ENCODE results near the gene LCLAT1.

Gene LCLAT1

DNA sequence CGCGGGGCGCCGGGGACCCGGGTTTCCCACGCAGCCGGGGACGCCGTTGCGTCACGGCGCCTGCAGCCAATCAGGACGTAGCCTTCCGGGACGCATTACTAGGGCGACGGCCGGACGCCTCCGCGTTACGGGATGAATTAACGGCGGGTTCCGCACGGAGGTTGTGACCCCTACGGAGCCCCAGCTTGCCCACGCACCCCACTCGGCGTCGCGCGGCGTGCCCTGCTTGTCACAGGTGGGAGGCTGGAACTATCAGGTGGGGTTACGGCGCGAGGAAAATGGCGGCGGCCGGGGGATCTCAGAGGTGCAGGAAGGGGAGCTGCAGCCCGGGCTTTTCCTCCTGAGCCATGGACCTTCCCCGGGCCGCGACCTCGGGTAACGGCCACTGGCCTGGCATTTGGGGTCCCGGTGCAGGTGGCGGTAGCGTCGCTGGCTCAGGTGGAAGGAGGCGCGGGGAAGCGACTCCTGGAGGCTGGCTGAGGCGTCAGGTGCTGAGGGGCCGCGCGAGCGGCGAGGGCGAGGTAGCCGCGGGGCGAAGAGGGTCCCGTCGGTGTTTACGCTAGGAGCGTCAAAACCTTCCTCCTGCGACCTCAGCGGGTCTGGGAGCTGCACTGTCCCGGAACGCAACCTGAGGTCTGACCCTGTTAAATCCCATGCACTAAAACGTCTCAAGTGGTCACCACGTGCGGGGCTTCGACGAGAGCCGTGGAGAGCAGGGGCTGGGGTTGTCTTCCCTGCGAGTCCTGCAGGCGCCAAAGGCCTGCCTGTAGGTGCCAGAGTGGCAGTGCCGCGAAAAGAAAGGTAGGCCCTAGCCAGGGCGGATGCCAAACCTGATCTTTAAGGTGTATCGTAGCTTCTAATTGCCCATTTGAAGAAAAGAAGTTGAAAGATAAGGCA, at the start of gene LCLAT1:
Gene LCLAT1 (plus strand): TSS at position 98 of the 897 bp plus-strand sequence. CDS start 78,345 bp downstream, outside the sequence.
- peak; percentile 90 for DNase-seq

DNA sequence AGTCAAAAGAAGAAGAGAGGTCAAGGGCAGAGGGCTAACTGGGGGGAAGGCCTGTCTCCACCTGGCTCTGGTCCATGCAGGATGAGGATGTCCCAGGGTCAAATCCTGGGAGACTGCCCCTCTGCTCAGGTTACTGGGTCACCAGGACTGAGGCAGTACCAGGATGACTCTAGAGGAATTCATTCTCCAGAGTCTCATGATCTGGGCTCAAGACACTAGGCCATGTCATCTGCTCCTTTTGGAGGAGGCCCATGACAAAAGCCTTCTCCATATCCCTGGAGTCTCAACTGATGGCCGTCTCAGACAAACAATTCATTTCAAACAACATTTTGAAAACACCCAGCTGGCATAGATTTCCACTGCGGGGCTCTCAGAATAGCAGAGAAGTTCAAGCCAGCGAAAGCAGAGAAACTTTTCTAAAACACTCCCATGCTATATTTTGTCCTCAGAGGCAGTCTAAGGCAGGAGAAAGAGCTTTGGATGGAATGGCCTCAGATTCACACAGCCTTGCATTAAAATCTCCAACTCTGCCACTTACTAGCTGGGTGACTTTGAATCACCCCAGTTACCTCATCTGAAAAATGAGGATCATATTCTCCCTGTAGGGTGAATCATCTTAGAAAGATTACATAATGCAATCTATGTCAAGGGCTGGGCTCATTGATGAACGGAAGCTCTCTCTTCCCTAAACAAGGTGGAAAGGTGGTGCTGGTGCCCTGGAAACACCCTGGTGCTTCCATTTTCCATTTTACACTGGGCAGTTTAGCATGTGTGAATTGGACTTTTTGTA, 48.8 kb upstream of the LCLAT1 start:
- no peak for DNase-seq

DNA sequence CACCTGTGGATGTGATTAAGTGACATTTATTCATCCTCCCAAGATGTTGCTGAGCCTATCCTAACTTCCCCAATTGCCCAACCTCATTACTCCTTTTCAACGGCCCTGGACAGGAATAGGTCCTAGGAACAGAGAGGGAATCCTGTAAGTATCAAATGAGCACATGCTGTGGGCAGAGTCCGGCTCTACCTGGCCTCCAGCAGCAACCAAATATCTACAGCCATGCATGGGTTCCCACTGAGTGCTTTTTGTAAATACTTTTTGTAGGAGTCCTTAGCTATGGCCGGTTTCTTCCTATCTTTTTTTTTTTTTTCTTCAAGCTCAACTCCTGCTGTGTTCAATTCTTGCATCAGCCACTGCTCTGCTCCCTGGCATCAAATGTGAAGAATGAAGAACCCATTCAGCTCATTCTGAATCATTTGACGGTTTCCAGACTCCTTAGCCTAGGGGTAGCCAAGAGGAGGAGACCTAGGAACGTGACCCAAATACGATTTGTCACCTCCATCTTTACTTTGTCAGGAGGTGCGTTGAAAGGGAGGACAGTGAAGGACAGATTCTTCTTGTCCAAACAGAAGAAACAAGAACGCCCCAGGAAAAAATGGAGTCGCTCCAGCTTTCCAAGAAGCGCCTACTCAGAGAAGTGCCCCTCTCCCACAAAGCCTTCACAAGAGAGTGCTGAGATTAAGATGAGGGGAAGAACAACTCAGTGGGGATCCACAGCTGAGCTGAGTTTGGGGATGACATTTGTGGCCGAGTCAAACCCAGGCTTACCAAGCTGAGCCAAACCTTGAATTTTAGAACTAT, 46.7 kb upstream of the LCLAT1 start:
- DNase-seq: no peak

DNA sequence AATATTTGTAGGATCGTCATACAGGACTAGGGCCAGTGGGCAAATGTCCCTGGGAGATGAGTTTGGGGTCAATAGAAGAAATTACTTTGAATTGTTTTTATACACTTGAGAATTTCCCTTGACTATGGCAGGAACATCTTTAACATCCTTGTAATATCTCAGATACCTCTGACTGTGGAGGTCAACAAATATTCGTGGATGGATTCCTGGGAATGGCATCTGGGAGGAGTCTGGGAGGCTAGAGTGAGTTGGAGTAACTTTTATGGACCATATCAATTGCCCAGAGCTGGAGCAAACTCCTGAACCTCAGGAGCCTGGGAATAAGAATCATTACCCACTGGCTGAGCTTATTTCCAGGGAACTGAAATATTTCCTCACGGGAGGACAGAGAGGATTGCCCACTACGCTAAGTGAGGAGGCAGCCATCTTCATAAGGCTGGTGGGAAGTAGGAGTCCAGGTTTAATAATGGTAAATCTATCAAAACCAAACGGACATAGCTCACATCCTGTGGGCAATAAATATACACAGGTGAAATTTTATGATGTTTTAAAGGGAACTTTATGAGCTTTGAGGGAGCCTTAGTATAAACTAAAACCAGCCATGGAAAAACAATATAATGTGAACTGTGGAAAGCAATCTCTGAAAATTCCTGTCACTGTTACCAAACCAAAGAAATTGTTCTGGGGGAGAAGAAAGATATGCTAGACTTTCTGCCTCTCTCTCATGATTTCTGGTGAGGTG, 44.4 kb upstream of the LCLAT1 start:
- DNase-seq: no peak

DNA sequence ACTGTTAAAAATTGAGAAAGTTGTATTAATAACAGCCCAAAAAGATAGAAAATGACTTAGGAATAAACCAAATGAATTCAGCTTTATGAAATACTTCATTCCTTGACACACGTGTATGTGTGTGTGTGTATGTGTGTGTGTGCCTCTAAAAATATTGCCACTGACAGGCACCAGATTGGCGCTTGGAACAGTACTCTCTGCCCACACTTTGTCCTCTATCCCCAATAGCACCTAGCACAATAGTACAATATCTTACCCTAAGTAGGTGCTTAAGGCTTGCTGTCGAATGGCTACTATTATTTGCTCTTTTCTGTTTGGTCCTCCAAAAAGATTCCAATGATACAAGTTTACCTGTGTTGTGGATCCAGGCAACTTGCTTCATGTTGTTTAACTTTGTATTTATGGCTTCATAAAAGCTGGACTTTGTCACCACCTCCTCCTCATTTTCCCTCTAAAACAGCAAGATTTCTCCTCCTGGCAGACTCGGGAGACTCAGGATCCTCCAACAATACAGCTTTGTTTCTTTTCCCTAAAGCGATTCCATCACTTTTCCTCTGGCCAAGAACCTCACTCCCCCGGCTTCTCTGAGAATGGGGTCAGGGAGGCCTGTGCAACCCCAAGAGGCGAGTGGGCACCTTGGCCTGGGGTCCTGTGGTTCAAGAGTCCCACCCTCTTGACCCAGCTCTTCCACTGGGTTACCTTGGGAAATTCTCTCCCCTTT, 43.3 kb upstream of the LCLAT1 start:
- no peak for DNase-seq

DNA sequence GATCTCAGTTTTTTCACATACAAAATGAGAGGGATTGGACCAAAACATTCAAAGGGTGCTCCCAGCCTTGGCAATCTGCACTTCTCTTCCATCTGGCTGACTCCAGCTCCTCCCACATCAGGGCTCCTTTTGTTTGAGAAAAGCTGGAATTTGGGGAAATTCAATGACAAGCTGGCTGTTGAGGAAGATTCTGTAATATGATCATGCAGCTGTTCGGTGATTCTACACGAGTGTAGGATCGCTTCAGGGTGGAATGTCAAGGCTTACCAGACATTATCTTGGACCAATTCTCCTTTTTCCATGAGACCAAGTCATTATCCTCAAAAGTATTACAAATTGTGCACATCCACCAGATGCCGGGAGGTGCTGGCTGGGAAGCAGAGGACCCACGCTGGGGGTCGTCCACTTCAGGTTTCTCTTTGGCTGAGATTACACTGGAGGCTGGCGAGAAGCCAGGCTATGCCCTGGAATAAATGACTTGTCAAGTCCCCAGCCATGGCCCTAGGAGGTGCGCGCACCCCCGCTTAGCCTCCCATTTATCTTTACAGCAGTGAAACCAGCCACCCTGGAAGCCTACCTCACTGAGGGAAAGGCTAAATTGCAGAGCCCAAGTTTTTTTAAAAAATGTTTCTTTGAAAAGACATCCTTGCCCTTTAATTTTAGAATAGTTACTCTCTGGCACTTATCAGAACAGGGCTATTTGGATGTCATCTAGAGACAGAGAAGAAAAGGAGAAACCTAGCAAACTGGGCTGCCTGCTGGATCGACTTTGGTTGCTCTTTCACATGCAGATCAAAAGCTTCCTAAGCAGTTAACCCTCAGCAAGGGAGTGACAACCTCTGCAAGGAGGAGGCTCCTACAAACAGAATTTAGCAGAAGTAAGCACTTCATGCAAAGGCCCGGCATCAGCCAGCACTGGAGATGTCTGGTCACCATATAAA, 42.5 kb upstream of the LCLAT1 start:
- DNase-seq: no peak

DNA sequence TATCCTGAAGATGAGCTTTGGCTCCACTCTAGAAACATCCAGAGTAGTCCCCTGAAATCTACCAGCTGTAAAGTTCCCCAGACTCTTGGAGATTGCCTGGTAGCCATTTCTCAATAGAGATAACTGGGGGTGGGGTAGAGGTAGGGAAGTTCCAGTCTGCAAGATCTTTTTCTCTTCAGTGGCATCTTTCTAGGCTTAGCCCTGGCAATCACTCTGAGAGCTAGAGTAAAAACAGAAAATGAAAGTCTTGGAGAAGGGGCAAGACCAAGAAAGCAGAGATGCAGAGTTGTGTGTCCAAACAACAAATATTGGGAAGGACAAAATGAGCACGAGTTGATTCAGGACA, 41.8 kb upstream of the LCLAT1 start:
- no peak for DNase-seq

DNA sequence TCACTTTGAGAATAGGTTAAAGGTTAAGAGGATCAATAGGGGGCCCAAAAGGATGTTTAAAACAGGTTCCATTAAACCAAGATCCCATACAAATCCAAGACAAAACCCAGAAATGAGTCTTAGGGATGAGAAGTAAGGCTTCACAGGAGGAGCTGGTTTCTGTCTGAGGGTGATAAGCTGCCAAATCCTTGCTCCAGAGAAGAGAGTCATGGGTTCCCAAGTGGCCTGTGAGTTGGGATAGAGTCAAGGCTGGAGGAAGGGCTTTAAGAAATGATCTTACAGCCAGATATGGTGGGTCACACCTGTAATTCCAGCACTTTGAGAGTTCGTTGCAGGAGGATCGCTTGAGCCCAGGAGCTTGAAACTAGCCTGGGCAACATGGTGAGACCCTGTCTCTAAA, 40.2 kb upstream of the LCLAT1 start:
- no peak for DNase-seq

DNA sequence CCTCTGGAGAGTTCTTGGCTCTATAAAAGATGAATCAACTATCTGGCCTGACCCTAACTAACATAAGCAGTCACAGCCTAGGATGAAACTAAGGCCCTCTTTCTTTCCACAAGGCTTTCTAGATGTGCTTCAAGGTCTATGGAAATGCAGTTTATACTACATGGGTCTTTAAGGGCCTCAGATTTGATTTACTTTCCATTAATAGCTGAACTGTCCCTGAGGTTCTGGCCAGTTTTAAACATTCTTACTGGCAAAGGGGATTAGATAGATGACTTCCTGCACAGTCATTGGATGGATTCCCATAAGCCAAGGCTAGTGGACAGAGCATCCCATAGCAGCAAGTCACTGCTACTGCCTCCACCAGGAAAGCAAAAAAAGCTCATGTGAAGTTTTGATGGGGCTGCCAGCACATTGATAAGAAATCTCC, 38.1 kb upstream of the LCLAT1 start:
- no peak for DNase-seq

DNA sequence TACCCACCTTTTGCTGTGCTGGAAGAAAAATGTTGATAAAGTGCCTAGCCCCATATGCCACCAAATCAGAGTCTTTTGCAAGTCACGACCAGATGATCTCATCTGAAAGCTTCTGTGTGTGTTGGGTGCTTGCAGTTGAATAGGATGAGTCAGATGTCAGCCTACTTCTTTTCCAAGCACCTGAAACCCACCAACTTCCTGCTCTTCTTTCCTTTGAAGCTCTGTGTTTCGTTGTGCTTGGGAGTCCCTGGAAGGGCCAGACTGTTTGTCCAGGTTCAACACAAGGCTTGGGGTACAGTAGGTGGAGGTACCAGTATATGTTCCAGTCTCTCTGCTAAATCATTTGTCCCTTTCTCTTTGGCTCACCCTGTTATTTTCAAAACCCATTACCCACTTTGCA, 36.8 kb upstream of the LCLAT1 start:
- no peak for DNase-seq

DNA sequence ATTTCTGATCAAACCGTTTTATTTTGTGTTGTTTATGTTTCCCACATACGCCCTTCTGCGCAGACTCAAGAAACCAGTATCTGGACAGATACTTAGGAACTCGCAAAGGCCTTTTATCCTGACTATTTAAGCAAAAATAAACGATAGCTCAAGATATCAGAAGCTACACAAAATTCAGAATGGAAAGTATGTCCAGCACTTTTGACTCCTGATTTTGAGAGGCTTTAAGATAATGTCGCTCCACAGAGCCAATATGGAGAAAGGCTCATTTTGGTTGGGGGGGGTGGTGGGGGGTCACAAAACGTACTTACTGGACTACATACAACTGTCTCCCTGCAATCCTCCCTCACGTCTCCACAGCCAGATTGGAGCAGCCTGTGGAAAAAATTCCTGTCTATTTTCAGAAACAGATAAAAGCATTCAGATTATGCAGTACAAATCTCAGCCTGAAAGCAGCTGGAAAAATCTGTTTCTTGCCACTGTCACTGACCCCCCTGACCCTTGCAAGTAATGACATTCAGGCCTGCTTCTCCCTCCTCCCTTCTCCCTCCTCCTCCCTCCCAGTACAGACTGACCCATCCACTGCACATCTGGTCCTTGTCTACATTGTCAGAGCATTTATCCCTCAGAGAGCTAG, 34.9 kb upstream of the LCLAT1 start:
- no peak for DNase-seq

DNA sequence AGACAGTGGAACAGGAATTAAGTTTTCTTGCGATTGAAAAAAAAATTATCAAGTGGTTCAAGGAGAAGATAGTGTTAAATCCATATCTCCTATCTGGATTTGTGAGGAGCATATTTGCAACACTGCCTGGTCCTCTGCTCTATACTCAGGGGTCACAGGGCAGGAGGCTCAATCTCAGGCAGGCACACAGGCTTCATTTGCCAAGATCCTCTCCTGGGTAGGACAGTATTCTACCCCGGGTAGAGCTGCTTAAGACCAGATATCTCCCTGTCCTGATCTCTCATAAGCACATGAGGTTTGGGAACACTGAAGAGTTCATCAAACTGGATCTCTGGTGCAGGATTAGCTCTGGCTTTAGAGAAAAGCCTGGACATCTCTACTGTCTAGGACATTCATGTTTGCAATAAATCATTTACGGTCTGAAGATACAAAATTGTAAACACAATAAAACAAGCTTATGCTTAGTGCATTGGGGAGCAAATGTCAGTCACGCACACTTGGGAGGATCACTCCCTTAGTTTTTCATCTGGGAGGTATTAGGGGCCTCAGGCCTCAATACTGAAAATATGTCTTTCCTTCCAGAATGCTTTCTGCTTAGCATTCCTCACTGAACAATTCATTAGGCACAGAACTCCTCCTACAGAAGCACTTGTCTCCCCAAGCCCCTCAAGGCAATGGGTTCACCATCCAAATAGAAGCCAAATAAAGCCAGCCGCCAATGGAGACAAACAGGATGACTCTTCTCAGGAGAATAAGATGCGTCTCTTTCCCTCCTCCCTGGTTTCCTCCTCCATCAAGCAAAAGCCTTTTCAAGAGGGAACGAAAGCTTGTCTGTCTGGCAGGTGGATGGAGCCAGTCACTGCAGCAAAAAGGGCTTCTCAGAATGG, 34.1 kb upstream of the LCLAT1 start:
- DNase-seq: no peak

DNA sequence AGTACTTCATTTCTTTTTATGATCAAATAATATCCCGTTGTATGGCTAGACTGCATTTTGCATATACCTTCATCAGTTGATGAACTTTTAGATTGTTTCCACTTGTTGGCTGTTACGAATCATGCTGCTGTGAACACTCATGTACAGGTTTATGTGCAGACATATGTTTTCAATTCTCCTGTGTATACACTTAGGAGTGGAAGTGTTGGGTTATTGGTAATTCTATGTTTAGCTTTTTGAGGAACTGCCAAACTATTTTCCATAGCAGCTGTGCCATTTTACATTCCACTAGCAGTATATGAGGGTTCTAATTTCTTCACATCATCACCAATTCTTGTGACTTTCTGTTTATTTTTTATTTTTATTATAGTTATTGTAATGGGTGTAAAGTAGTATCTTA, 32.1 kb upstream of the LCLAT1 start:
- no peak for DNase-seq

DNA sequence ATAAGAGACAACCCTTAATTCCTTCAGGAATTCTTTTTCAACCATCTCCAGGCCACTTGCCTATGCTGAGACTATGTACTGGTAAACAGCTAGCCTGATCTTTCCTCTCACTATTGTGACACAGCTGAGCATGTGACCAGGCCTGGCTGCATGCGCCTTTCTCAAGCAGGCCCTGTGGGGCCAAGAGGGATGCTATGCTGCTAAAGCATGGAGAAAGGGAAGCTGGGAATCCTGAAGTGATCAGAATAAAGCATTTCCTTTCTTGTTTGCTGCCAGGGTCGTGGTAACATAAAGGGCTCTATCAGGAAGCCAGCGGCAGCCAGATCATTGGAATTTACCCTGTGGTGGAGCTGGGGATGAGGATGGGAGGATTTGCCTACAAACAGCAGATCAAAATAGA, 29.8 kb upstream of the LCLAT1 start:
- no peak for DNase-seq

DNA sequence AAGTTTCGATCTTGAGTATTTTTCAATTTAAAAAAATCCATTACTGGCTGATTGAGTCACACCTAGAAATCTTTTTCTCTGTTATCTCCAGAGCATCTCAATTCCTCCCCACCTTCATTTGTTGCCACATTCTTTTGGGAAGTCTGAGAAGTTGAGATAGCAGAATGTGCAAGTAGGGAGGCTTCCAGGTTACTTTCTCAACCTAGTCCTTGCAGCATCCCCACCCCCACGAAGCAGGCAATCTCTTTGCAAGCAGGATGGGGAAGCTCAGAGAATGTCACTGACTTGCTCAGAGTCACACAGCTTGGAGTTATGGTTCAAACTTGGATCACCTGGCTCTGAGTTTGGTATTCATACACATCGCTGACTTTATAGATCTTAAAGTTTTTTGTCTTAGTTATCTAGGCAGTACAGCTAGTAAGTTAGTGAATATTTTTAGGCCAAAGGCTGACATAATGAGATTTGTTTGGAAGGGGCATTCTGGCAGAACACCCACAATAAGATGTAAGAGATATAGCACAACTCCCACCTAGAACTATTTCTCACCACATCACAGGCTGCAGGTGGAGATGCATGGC, 25.9 kb upstream of the LCLAT1 start:
- no peak for DNase-seq

DNA sequence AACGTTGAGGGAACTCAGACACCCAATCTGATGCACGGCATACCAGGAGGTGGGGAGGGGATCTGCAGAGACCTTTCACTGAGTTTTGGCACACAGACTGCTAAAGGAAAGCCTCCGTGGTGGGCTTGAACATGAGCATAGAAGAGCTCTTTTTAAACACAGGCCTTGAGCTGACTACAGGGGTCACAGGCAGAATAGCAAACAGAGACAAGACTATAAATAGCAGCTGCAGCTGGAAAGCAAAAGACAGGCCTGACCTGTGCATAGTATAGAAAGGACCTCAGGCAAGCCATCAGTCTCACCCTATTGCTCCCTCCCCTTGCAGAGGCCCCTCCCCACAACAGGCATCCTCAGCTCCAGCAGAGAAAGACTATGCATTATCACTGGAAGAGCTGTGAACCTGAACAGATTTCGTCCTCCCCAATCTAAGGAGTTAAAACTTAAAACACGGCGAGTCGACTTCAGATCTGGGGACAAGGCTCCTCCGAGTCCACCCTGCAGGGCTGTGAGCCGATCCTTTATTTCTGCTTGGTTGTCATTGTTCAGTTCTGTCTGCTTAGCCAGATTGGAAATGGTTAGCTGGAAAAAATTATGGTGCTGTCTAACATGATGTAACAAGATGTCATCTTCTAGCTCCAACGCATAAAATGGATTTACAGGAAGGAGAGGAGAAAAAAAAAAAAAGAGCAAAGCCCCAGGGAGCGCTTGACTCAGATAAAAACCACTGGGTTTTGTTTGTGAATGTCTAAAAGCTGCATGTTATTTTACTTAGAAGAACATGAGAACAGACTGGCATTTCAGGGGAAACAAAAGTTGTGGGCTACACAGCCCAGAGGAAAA, 25.2 kb upstream of the LCLAT1 start:
- DNase-seq: peak; percentile 25

DNA sequence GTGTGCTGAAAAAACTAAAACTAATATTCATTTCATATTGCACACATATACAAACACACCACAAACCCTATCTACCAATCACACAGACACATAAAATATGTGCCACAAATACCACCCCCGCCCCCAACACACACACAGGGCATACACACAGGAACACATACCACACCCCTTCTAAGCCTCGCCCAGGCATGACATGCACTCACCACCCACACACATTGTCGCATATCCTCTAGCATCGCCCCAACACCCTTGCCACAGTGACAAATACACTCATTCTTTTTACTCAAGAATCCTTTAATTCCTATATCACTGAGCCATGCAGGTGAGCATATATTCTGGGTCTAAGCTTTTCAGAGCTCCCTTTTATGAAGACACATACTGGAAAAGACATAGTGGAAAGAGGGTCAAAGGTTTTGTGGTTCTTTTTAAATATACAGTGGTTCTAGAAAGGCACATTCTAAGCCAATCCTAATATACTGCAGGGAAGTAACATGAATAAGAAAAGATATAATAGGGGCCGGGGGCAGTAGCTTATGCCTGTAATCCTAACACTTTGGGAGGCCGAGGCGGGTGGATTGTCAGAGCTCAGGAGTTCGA, 24.5 kb upstream of the LCLAT1 start:
- DNase-seq: peak; percentile 81
